ENCODE data around the gene NPVF. TPM values are rescaled to one million over a fixed set of nuclear protein-coding genes. Genes with fewer than 3 reads are reported as not detected.

The NPVF gene
- total and polyA plus RNA-seq, 12 donors, result not detected

- H3K4me1 ChIP-seq, result peaks cover 0 to 4% (median 0%) of the 10 kb centered on the region in 9 donors
- no peak overlapping the region for H3K27ac ChIP-seq
- 91 to 98% methylated on average over 3 of the region's 3 CpGs for WGBS, 2 donors
- H3K27me3 ChIP-seq, result no peaks in the 10 kb centered on the region
- TF ChIP-seq CTCF (IDR thresholded peaks at IDR 0.05), result no peak
- ATAC-seq (no peak), DNase-seq (no peak)
- no peaks in the 10 kb centered on the region for H3K36me3 ChIP-seq
- H3K4me3 ChIP-seq, result no peak overlapping the region
- H3K9me3 ChIP-seq, result peaks cover 0 to 6% (median 0%) of the 10 kb centered on the region in 11 donors
- intact Hi-C loops (cut with DNase I), result no loop called here
These were observed 21.5 kb upstream of the NPVF start for GRCh38 chr7:25249772-25250171.

- peaks cover 0 to 6% (median 0%) of the 10 kb centered on the region in 11 donors for H3K9me3 ChIP-seq
- H3K4me1 ChIP-seq, result peaks cover 0 to 13% (median 7%) of the 10 kb centered on the region in 9 donors
- 84 to 94% methylated on average over 1 of the region's 1 CpG for WGBS, 2 donors
- no peak overlapping the region for H3K4me3 ChIP-seq
- ATAC-seq (no peak), DNase-seq (no peak)
- H3K27me3 ChIP-seq, result peaks cover 0 to 12% (median 0%) of the 10 kb centered on the region in 7 donors
- no peak for TF ChIP-seq CTCF (IDR thresholded peaks at IDR 0.05)
- no peaks in the 10 kb centered on the region for H3K36me3 ChIP-seq
- no peak overlapping the region for H3K27ac ChIP-seq
- intact Hi-C loops (cut with DNase I), result no loop called here
These were observed 18.0 kb upstream of the NPVF start for GRCh38 chr7:25246306-25246705.

GRCh38 chr7:25244254-25245033, 16.2 kb upstream of the NPVF start:
- H3K4me3 ChIP-seq, result no peak overlapping the region
- peaks cover 0 to 16% (median 7%) of the 10 kb centered on the region in 9 donors for H3K4me1 ChIP-seq
- TF ChIP-seq CTCF (IDR thresholded peaks at IDR 0.05), result no peak
- peak overlapping the region in 1 of 10 donors; percentile 40 for H3K27ac ChIP-seq
- intact Hi-C loops (cut with DNase I), result no loop called here
- DNase-seq, result no peak
- no peak for ATAC-seq
- peaks cover 0 to 12% (median 0%) of the 10 kb centered on the region in 7 donors for H3K27me3 ChIP-seq
- WGBS, 2 donors, result 30 to 42% methylated on average over 3 of the region's 3 CpGs
- H3K9me3 ChIP-seq, result peaks cover 0 to 6% (median 0%) of the 10 kb centered on the region in 11 donors
- H3K36me3 ChIP-seq, result no peaks in the 10 kb centered on the region

- Histone ChIP-seq H3K4me1 (peaks cover 0 to 16% (median 7%) of the 10 kb centered on the region in 9 donors), H3K9me3 (no peaks in the 10 kb centered on the region), H3K27me3 (peaks cover 0 to 12% (median 0%) of the 10 kb centered on the region in 7 donors), H3K4me3 (no peak overlapping the region), H3K36me3 (no peaks in the 10 kb centered on the region), H3K27ac (no peak overlapping the region)
- TF ChIP-seq CTCF (IDR thresholded peaks at IDR 0.05), result no peak
- intact Hi-C loops (cut with DNase I), result no loop called here
- ATAC-seq (no peak), DNase-seq (no peak)
- WGBS, 2 donors, result 83 to 97% methylated on average over 1 of the region's 1 CpG
These were observed 14.4 kb upstream of the NPVF start for GRCh38 chr7:25242678-25243077.
